ENCODE data around the gene TGFB1I1.

- TF ChIP-seq FOSL2 (IDR thresholded peaks at IDR 0.05) (no peak), FOSL2 (CRISPR knock-in tag; IDR thresholded peaks at IDR 0.05) (no peak), POLR2A (IDR thresholded peaks at IDR 0.05; ENCODE audit: low read length) (no peak), USF2 (IDR thresholded peaks at IDR 0.05) (no peak), CTCF (IDR thresholded peaks at IDR 0.05) (no peak), RNF2 (IDR thresholded peaks at IDR 0.05; ENCODE audit: borderline replicate concordance, low read depth) (no peak), CEBPB (IDR thresholded peaks at IDR 0.05) (no peak), TP53 (CRISPR knock-in tag; IDR thresholded peaks at IDR 0.05) (no peak)
Observed at GRCh38 chr16:31488468-31489297, 16.7 kb downstream of the TGFB1I1 start.

All from A549 (cell line).